IPS DF 6.9 (cell line): Measurements from ENCODE around the gene SGCA.

Source experiments
- DNase-seq: peaks from one replicate; pipeline ENCODE4 v3.0.0-alpha.2; 2013; ENCODE audit warnings: low read depth, low spot score
- H3K27ac ChIP-seq: one replicate; pipeline ENCODE4 v1.5.1; 2013; ENCODE audit warnings: low read length, control low read depth
- H3K27me3 ChIP-seq: 2 replicates; pipeline ENCODE4 v1.6.1; 2013; ENCODE audit warnings: mild to moderate bottlenecking, low read length; ENCODE audit not compliant: control insufficient read depth, insufficient read depth
- H3K36me3 ChIP-seq: 2 replicates; pipeline ENCODE4 v1.6.1; 2013; ENCODE audit warnings: low read length; ENCODE audit not compliant: control insufficient read depth, insufficient read depth
- H3K4me1 ChIP-seq: 2 replicates; pipeline ENCODE4 v1.6.1; 2013; ENCODE audit warnings: low read length; ENCODE audit not compliant: control insufficient read depth, insufficient read depth
- H3K4me3 ChIP-seq: 2 replicates; pipeline ENCODE4 v1.5.1; 2013; ENCODE audit warnings: mild to moderate bottlenecking, low read length
- H3K9me3 ChIP-seq: 2 replicates; pipeline ENCODE4 v1.6.1; 2013; ENCODE audit warnings: low read length, inconsistent platforms; ENCODE audit not compliant: control insufficient read depth, insufficient read depth
- WGBS: extraction: QIAGEN DNeasy Blood & Tissue Kit; methylation state at CpG from one replicate; pipeline ENCODE4 v1.1.7; 2013; ENCODE audit warnings: mixed read lengths, missing lambda C conversion rate; ENCODE audit not compliant: insufficient read length, insufficient coverage; 5-methylcytosine and 5-hydroxymethylcytosine counted together

SGCA gene

DNA sequence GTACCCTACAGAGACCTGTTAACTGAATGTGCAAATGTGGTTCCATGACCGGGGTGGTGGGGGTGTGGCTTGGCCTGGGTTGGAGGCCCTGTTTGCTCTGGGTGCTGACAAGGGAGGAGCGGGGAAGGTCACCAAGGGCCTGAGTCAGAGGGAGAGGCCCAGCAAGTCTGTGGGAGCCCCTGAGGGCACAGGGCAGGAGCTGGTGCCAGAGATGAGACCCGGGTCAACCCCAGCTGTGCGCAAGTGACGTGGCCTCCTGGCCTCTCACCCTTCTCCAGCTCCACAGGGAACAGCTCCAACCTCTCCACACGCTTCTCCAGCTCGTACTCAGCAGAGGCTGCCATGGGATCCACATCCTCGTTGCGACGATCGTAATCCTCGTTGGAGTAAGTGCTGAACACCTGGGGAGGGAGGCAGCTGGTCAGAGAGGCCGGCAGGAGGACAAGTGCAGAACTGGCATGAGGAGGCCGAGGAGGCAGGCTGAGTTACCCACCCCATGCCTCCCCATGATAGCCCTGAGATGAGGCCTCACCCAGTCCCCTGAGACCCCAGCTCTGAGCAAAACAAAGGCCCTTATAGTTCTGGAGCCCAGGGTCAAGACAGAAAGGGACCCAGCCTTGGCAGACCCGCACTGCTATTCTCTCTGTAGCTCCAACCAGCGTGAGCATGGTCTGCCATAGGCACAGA, 20.8 kb upstream of the SGCA start:
- peaks cover 3% of the 10 kb centered on the region; the same call in 1 of the 2 replicates for H3K36me3 ChIP-seq
- no CpG with 5 or more reads among the region's 16 CpGs for WGBS
- DNase-seq, result no peak
- no peaks in the 10 kb centered on the region for H3K9me3 ChIP-seq
- no peak overlapping the region for H3K27ac ChIP-seq
- H3K4me3 ChIP-seq, result no peak overlapping the region
- peaks cover 2% of the 10 kb centered on the region; the same call in 1 of the 2 replicates for H3K27me3 ChIP-seq
- H3K4me1 ChIP-seq, result peaks cover 4% of the 10 kb centered on the region

DNA sequence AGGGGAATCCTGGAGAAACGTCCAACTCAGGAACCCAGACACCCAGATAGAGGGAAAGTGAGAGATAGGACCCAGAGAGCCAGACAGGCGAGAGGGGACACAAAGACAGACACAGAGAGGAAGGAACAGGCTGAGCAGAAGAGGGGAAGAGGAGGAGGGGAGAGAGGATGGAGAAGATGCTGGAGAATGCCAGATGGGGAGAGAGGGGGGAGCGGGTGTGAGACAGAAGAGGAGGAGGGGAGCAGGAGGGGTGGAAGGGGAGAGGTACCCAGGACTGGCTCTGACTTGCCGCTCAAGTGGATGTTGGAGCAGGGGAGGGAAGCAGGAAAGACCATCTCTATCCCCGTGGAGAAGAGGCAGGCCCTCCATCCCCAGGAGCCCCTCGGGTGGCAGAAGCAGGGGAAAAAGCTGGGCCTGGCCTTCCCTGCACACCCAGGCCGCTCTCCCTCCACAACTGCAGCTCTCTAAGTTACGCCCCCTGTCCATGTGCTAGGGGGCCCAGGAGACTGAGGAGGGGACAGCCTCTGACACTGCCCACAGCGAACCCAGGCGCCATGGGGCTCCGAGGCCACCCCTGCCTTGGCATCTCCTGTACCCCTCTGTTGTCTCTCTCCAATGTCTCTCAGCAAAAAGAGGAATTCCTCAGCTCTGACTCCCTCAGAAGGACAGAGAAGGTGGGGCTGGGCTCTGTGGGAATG, 20.1 kb upstream of the SGCA start:
- peaks cover 2% of the 10 kb centered on the region; the same call in 1 of the 2 replicates for H3K27me3 ChIP-seq
- peaks cover 5% of the 10 kb centered on the region for H3K4me1 ChIP-seq
- no peak overlapping the region for H3K27ac ChIP-seq
- H3K36me3 ChIP-seq, result peaks cover 3% of the 10 kb centered on the region; the same call in 1 of the 2 replicates
- no CpG with 5 or more reads among the region's 11 CpGs for WGBS
- H3K9me3 ChIP-seq, result no peaks in the 10 kb centered on the region
- no peak overlapping the region for H3K4me3 ChIP-seq
- no peak for DNase-seq

DNA sequence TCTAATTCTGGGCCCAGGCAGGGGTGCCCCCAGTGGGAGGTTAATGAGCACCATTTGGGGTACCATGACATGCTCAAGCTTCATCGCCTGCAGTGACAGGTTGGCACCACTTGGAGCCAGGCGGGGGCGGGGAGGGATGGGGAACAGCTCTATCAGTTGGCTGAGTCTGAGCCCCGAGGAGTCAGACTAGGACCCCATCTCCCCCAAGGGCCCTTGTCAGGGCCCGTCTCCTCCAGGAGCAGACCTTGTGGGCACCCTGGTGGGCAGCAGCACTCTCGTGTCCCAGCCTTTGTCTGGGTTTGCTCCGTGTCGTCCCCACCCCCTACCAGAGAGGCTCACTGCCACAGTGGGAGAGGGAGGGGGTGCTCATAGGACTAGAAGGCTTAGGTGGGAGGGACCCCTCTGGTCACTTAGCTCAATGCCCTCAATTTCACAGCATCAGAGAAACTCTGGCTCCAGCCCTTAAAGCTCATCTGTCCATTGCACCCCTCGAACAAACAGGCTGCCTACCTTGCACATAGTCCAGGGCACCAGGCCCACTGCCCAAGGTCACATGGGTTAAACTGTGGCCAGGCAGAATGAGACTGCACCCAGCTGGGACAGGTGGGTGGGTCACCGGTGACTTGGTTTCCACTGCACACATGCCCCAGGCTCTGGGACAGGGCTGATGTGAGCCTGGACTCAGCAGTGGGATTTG, 19.4 kb upstream of the SGCA start:
- peaks cover 5% of the 10 kb centered on the region for H3K4me1 ChIP-seq
- H3K4me3 ChIP-seq, result no peak overlapping the region
- no peaks in the 10 kb centered on the region for H3K9me3 ChIP-seq
- no CpG with 5 or more reads among the region's 10 CpGs for WGBS
- peaks cover 3% of the 10 kb centered on the region; the same call in 1 of the 2 replicates for H3K36me3 ChIP-seq
- no peak for DNase-seq
- H3K27me3 ChIP-seq, result peaks cover 2% of the 10 kb centered on the region; the same call in 1 of the 2 replicates
- H3K27ac ChIP-seq, result no peak overlapping the region

DNA sequence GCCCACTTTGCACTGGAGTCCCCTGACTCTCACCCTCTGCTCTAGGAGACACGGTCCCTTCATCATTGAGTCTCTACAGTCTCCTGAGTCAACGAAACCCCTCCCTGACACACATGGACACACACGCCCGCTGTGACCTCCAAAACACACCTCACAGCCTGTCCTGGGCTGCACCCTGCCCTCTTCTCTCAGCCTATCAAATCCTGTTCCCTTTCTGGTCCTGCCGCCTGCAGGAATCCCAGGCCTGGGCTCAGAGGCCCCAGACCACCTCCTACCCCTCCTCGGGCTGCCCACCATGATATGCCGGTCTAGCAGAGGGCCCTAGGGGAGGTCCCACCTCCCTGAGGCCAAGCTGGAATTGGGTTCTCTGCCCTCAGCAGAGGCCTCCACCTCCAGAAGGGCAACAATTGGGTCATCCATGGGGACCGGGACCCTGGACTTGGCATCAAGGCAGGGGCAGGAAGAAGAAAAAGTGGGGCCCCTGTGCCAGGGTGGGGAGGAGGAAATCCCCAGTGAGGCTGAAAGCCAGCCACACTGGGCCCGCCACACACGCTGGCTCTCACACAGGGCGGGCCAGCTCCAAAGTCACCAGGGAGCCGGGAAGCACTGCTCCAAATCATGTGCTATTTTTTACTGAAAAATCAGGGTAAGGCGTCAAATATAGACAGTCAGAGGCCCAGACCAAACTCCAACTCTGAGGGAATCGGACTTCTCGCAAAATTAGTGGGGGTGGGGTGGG, 18.7 kb upstream of the SGCA start:
- Histone ChIP-seq H3K27ac (no peak overlapping the region), H3K9me3 (no peaks in the 10 kb centered on the region), H3K36me3 (peaks cover 3% of the 10 kb centered on the region; the same call in 1 of the 2 replicates), H3K4me3 (no peak overlapping the region), H3K27me3 (peaks cover 2% of the 10 kb centered on the region; the same call in 1 of the 2 replicates), H3K4me1 (peaks cover 5% of the 10 kb centered on the region)
- DNase-seq, result no peak
- WGBS, result no CpG with 5 or more reads among the region's 15 CpGs

DNA sequence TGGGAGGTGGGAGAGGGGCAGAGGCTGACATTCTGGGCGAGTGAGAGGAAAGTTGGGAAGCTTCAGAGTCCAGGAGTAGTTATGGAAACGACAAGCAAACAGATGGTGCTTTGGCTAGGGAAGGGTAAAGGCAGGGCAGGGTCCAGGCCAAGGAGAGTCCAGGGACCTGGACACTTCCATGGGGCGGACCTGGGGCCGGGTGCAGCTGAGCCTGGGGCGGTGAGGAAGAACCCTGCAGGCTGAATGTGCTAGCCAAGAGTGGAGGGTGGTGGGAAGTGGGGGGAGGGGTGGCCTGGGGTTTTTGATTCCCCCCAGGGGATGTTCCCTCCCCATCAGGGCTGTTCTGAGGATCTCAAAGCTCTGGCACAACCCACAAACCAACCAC, 18.0 kb upstream of the SGCA start:
- Histone ChIP-seq H3K9me3 (no peaks in the 10 kb centered on the region), H3K4me1 (peaks cover 5% of the 10 kb centered on the region), H3K36me3 (peaks cover 3% of the 10 kb centered on the region; the same call in 1 of the 2 replicates), H3K27ac (no peak overlapping the region), H3K4me3 (no peak overlapping the region), H3K27me3 (peaks cover 2% of the 10 kb centered on the region; the same call in 1 of the 2 replicates)
- no CpG with 5 or more reads among the region's 5 CpGs for WGBS
- DNase-seq, result no peak

DNA sequence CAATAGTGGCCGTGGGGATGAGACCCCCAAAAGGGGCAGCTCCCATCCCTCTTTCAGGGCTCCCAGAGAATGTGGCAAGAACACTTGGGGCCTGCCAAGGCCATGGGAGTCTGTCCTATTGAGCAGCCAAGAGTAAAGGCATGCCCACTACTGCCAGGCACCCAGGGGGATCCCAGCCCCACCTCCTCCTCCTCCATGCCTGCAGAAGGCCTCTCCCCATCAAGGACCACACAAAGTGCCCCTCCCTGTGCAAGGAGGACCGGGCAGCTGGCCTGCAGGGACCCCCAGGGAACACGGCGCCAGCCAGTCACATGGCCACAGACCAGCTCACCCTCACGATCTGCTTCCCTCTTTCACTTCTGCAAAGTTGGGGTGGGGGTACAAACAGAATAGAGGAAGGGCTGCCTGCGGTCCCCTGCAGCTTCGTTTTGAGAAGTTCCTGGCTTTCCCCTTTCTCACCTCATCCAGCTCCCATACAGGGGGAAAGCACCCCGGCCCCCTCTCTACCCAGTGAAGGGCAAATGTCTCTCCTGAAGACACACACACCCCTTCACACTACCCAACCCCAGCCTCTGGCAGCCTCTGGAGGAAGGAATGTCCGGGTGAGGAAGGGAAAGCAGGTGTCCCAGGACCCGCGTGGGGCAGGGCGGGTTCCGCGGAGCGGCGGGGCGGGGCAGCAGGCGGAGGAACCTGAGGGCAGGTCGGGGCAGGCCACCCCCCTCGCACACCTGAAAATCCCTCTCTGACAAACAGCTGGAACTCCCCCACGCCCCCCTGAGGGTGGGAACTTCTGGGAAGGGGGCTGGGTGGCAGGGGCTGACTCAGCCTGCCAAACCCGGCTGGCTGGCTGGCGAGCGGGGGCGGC, 17.3 kb upstream of the SGCA start:
- no peaks in the 10 kb centered on the region for H3K9me3 ChIP-seq
- no peak for DNase-seq
- peaks cover 3% of the 10 kb centered on the region; the same call in 1 of the 2 replicates for H3K36me3 ChIP-seq
- H3K4me1 ChIP-seq, result peaks cover 5% of the 10 kb centered on the region
- peak overlapping the region; percentile 28; the same call in 1 of the 2 replicates for H3K4me3 ChIP-seq
- H3K27ac ChIP-seq, result no peak overlapping the region
- peaks cover 2% of the 10 kb centered on the region; the same call in 1 of the 2 replicates for H3K27me3 ChIP-seq
- no CpG with 5 or more reads among the region's 25 CpGs for WGBS

DNA sequence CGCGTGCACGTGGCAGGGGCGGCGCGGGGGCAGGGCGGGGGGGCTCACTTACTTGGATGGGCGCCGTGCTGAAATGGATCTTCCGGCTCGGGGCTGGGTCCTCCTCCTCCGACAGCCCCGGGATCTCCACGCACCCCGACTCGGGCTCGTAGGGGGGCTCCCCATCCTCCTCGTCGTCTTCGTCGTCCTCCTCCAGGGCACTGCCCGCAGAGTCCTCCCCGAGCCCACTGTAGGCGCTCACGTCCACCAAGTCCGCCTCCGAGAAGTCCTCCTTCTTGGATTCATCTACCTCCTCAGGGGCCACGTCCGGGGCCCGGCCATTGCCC, 16.8 kb upstream of the SGCA start:
- DNase-seq, result no peak
- no peaks in the 10 kb centered on the region for H3K9me3 ChIP-seq
- H3K4me3 ChIP-seq, result peak overlapping the region; percentile 44; the same call in 1 of the 2 replicates
- no CpG with 5 or more reads among the region's 30 CpGs for WGBS
- H3K27me3 ChIP-seq, result peaks cover 2% of the 10 kb centered on the region; the same call in 1 of the 2 replicates
- no peak overlapping the region for H3K27ac ChIP-seq
- H3K36me3 ChIP-seq, result peaks cover 3% of the 10 kb centered on the region; the same call in 1 of the 2 replicates
- peaks cover 5% of the 10 kb centered on the region for H3K4me1 ChIP-seq

DNA sequence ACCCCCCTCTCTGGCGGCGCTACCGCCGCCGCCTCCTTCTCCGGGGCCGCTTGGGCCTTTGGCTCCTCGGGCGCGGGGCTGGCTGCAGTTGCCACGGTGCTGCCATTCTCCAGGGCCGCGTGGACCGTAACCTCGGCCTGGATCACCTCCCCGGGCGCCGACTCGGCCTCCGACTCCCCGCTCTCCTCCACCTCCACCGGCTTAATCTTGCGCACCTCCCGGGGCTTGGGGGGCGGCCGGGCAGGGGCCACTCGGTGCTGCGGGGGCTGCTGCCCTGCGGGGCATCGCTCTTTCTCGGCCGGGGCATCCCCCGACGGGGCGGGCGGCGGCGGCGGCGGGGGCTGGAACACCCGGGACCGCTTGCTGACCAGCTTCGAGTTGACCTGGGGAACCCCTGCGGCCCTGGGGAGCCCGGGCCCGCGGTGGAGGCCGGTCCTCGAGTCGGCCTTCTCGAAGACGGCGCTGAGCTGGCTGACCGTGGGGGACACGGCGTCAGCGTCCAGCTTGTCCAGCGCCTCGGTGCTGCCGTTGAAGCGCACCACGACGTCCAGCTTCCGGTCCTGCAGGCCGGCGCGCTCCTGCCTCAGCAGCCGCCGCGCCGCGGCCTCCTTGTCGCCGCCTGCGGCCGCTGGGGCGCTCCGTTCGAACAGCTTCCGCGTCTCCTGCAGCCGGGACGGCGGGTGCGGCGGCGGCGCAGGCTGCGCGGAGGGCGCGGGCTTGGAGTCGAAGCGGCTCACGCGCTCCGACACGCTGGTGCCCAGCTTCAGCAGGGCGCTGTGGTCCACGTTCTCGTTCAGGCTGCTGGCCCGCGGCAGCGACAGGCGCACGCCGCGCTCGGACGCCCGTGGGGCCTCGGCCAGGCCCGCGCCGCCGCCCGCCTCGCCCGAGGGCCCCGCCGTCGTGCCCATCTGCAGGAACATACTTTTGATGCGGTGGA, 16.1 kb upstream of the SGCA start:
- DNase-seq, result no peak
- WGBS, result no CpG with 5 or more reads among the region's 123 CpGs
- Histone ChIP-seq H3K27ac (no peak overlapping the region), H3K4me3 (peak overlapping the region; percentile 44; the same call in 1 of the 2 replicates), H3K4me1 (peaks cover 5% of the 10 kb centered on the region), H3K36me3 (peaks cover 3% of the 10 kb centered on the region; the same call in 1 of the 2 replicates), H3K27me3 (peaks cover 2% of the 10 kb centered on the region; the same call in 1 of the 2 replicates), H3K9me3 (no peaks in the 10 kb centered on the region)
